Lung (tissue), 12 donors: ENCODE results near the gene BAG5. TPM values are rescaled to one million over a fixed set of nuclear protein-coding genes. Genes with fewer than 3 reads are reported as not detected.

Experiments used
- ATAC-seq: fragments of 200-7000 bp; cut with Tn5 transposase; one replicate; pipeline ENCODE4 v1.9.1; 2020; ENCODE audit warnings: moderate number of reproducible peaks; ENCODE audit not compliant: insufficient read depth, low FRiP score
- DNase-seq, 3 donors: peaks; one replicate each; pipeline ENCODE4 v3.0.0-alpha.2; 2013 to 2017
- H3K27ac ChIP-seq, 2 donors: one replicate each; pipeline ENCODE4 v1.5.1; 2013; ENCODE audit warnings: mild to moderate bottlenecking in 2 of 2, moderate library complexity in 2 of 2, control low read depth in 1 of 2, inconsistent platforms in 1 of 2, low read depth in 1 of 2, low read length in 1 of 2
- H3K27me3 ChIP-seq, 3 donors: one replicate each; pipeline ENCODE4 v1.5.1; 2013; ENCODE audit warnings: low read length in 2 of 3; ENCODE audit not compliant: control insufficient read depth in 3 of 3, insufficient read depth in 3 of 3
- H3K36me3 ChIP-seq, 4 donors: one replicate each; pipeline ENCODE4 v1.5.1; 2013; ENCODE audit warnings: low read length in 4 of 4, mild to moderate bottlenecking in 1 of 4, moderate library complexity in 1 of 4; ENCODE audit not compliant: control insufficient read depth in 4 of 4, insufficient read depth in 4 of 4
- H3K4me1 ChIP-seq, 5 donors: one replicate each; pipeline ENCODE4 v1.5.1; 2013; ENCODE audit warnings: low read length in 5 of 5, mild to moderate bottlenecking in 2 of 5, moderate library complexity in 1 of 5; ENCODE audit not compliant: control insufficient read depth in 5 of 5, insufficient read depth in 5 of 5
- H3K4me3 ChIP-seq: one replicate; pipeline ENCODE4 v1.5.1; 2013; ENCODE audit warnings: mild to moderate bottlenecking, control low read depth, moderate library complexity
- H3K9ac ChIP-seq, 2 donors: one replicate each; pipeline ENCODE4 v1.5.1; 2013; ENCODE audit warnings: low read length in 2 of 2, control low read depth in 1 of 2; ENCODE audit not compliant: insufficient read depth in 1 of 2
- H3K9me3 ChIP-seq, 4 donors: one replicate each; pipeline ENCODE4 v1.5.1; 2013; ENCODE audit warnings: low read length in 3 of 4, mild to moderate bottlenecking in 1 of 4, moderate library complexity in 1 of 4; ENCODE audit not compliant: control insufficient read depth in 4 of 4, insufficient read depth in 3 of 4
- WGBS, 2 donors: extraction: QIAGEN DNeasy Blood & Tissue Kit; methylation state at CpG; one replicate each; pipeline ENCODE4 v1.1.7; 2013; 5-methylcytosine and 5-hydroxymethylcytosine counted together
- polyA plus RNA-seq, 2 donors: library from polyadenylated mRNA; stranded (reverse); fragments of 200-250 nt; gene quantifications; one replicate each; pipeline ENCODE4 v1.2.1, GENCODE V29; 2013
- total RNA-seq, 2 donors: library from RNA; depleted of rRNA in 1 of 2; stranded (reverse); fragments of >200 nt in 1 of 2; gene quantifications; one replicate each; pipeline ENCODE4 v1.2.1, GENCODE V29; 2014 to 2021
- TF ChIP-seq, protein P1 (sequence below): IDR thresholded peaks from 2 replicates; pipeline ENCODE4 v1.5.1; 2012; ENCODE audit warnings: mild to moderate bottlenecking; ENCODE audit errors: control extremely low read depth, extremely low read depth
- donor health status: control.
- donor health status: control.
- donor health status: Bipolar disorder and iron deficiency.
- donor health status: healthy.
- donor health status: DM: yes; HTN: yes; CAD: no.

The BAG5 gene
- total and polyA plus RNA-seq, 4 donors: 8.7 to 26.0 (median 18.5) TPM

DNA sequence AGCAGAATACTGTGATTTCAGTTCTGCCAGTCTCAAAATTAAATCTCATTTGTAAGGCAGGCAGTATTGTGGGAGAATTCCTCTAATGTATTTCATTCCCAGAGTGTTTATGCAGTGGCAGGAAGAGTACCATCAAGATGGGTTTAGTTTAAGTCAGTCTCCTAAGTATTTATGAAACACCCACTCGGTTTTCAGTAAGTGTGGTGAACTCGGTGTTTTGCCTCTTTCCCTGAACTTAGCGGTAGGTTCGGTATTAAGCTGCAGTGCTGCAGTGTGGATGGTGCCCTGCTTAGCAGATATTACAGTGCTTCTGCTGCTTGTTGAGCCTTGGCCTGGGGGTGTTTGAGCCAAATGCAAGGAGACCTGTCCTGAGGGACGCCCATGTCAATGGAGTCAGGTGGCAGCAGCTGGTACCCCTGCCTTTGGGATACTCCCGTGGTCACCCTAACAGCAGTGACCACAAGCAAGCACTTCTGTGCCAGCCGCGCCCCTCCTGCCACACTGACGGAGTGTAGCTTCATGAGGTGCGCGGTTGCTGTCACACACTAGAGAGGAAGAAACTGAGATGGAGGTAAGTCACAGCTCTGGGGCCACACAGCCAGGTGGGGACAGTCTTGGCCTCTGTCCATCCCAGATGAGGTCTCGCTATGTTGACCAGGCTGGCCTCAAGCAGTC, 16.1 kb upstream of the BAG5 start:
- ATAC-seq (no peak), DNase-seq (no peak)
- TF ChIP-seq, protein P1, sequence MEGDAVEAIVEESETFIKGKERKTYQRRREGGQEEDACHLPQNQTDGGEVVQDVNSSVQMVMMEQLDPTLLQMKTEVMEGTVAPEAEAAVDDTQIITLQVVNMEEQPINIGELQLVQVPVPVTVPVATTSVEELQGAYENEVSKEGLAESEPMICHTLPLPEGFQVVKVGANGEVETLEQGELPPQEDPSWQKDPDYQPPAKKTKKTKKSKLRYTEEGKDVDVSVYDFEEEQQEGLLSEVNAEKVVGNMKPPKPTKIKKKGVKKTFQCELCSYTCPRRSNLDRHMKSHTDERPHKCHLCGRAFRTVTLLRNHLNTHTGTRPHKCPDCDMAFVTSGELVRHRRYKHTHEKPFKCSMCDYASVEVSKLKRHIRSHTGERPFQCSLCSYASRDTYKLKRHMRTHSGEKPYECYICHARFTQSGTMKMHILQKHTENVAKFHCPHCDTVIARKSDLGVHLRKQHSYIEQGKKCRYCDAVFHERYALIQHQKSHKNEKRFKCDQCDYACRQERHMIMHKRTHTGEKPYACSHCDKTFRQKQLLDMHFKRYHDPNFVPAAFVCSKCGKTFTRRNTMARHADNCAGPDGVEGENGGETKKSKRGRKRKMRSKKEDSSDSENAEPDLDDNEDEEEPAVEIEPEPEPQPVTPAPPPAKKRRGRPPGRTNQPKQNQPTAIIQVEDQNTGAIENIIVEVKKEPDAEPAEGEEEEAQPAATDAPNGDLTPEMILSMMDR: no peak
- Histone ChIP-seq H3K27ac (peak overlapping the region in 1 of 2 donors; percentile 29), H3K4me3 (no peak overlapping the region), H3K4me1 (peaks cover 0 to 12% (median 8%) of the 10 kb centered on the region in 5 donors), H3K9ac (no peak overlapping the region), H3K27me3 (no peaks in the 10 kb centered on the region), H3K9me3 (no peaks in the 10 kb centered on the region), H3K36me3 (peaks cover 6 to 23% (median 12%) of the 10 kb centered on the region in 4 donors)
- 83 to 87% methylated on average over 12 of the region's 12 CpGs for WGBS, 2 donors

DNA sequence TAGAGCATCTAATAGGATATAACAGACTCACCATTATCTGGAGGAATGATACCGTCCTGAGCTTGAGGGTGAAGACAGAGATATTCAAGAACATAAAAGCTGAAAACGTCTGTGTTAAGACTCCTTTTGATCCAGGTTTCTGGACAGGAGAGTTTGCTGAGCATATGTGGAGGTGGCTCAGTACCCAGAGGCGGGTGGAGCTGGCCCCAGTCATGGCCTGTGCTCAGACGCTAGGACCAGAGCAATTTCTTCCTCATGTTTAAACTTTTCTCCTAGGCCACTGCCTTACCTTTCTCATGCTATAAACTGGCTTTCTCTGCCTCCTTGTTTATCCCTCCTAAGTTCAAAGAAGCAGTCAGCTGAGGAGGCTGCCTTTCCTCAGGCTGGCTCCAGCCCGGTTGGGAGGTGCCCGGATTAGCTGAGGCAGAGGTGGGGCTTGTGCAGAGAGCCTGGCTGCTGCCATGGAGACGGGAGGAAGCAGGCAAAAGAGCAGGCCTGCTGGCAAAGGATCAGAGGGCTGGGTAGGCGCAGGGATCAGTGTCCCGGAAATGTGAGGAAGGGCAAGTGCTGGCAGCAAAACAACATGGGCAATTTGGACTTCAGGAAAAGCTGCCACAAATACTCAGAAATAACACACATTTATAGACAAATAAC, 14.0 kb upstream of the BAG5 start:
- WGBS, 2 donors: 27 to 69% methylated on average over 9 of the region's 9 CpGs
- Histone ChIP-seq H3K27me3 (no peaks in the 10 kb centered on the region), H3K27ac (peak overlapping the region in 1 of 2 donors; percentile 78), H3K9ac (peak overlapping the region in 1 of 2 donors; percentile 62), H3K36me3 (peaks cover 6 to 17% (median 11%) of the 10 kb centered on the region in 4 donors), H3K4me1 (peaks cover 0 to 12% (median 8%) of the 10 kb centered on the region in 5 donors), H3K4me3 (no peak overlapping the region), H3K9me3 (no peaks in the 10 kb centered on the region)
- TF ChIP-seq, protein P1: no peak
- DNase-seq: peak; percentile 94 to 95 (median 94)
- peak; percentile 85 for ATAC-seq

DNA sequence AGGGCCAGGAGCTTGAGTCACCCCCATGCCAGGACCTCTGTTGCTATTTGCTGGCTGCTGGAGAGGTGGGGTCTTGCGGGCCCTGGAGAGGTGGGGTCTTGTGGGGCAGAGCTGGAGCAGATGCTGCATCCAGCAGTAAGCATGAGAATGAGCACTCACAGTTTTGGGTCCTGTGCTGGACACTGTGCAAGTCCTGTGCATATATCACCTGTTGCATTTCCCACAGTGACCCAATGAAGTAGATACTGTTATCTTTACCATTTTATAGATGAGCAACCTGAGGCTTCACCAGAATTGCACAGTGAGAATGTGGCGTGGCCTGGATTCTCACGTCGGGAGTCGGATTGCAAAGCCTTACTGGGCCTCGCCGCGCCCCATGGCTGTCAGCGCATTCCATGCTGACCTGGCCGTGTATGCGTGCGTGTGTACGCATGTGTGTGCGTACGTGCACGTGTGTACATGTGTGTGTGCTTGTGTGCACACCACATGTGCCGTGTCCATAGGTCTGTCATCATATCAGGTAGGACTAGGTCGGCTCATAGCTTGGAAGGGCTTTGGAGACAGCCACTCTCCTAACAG, 12.3 kb upstream of the BAG5 start:
- H3K4me3 ChIP-seq: no peak overlapping the region
- no peak for ATAC-seq
- H3K4me1 ChIP-seq: peaks cover 0 to 12% (median 8%) of the 10 kb centered on the region in 5 donors
- WGBS, 2 donors: 93 to 94% methylated on average over 18 of the region's 18 CpGs
- H3K9me3 ChIP-seq: no peaks in the 10 kb centered on the region
- DNase-seq: no peak
- H3K27ac ChIP-seq: no peak overlapping the region
- no peaks in the 10 kb centered on the region for H3K27me3 ChIP-seq
- TF ChIP-seq, protein P1: no peak
- no peak overlapping the region for H3K9ac ChIP-seq
- peaks cover 6 to 17% (median 11%) of the 10 kb centered on the region in 4 donors for H3K36me3 ChIP-seq
